Aorta (tissue), 5 donors: ENCODE results near the gene PTPRM. TPM values are rescaled to one million over a fixed set of nuclear protein-coding genes. Genes with fewer than 3 reads are reported as not detected.

Experiments
- ATAC-seq: fragments of 200-7000 bp; cut with Tn5 transposase; one replicate; pipeline ENCODE4 v1.9.1; 2022; ENCODE audit warnings: moderate library complexity; ENCODE audit not compliant: low FRiP score
- DNase-seq, 2 donors: peaks; one replicate each; pipeline ENCODE4 v3.0.0-alpha.2; 2020
- H3K27ac ChIP-seq, 2 donors: one replicate each; pipeline ENCODE4 v1.5.1; 2013; ENCODE audit warnings: low read length in 2 of 2, mild to moderate bottlenecking in 2 of 2, moderate library complexity in 2 of 2, control low read depth in 1 of 2, inconsistent platforms in 1 of 2, low read depth in 1 of 2
- H3K27me3 ChIP-seq, 2 donors: one replicate each; pipeline ENCODE4 v1.6.1; 2013; ENCODE audit warnings: control low read depth in 1 of 2, low read length in 1 of 2, mild to moderate bottlenecking in 1 of 2, moderate library complexity in 1 of 2; ENCODE audit not compliant: insufficient read depth in 2 of 2, control insufficient read depth in 1 of 2
- H3K36me3 ChIP-seq, 2 donors: one replicate each; pipeline ENCODE4 v1.6.1; 2013; ENCODE audit warnings: control low read depth in 1 of 2, low read length in 1 of 2, mild to moderate bottlenecking in 1 of 2; ENCODE audit not compliant: insufficient read depth in 2 of 2, control insufficient read depth in 1 of 2
- H3K4me1 ChIP-seq, 2 donors: one replicate each; pipeline ENCODE4 v1.6.1; 2013; ENCODE audit warnings: low read length in 2 of 2, control low read depth in 1 of 2, mild to moderate bottlenecking in 1 of 2, moderate library complexity in 1 of 2; ENCODE audit not compliant: insufficient read depth in 2 of 2, control insufficient read depth in 1 of 2
- H3K4me3 ChIP-seq, 2 donors: one replicate each; pipeline ENCODE4 v1.5.1; 2013; ENCODE audit warnings: low read length in 2 of 2, control low read depth in 1 of 2, mild to moderate bottlenecking in 1 of 2
- H3K9me3 ChIP-seq: one replicate; pipeline ENCODE4 v1.6.1; 2013; ENCODE audit warnings: mild to moderate bottlenecking, low read length; ENCODE audit not compliant: control insufficient read depth
- WGBS, 2 donors: extraction: QIAGEN DNeasy Blood & Tissue Kit; methylation state at CpG; one replicate each; pipeline ENCODE4 v1.1.7; 2013; 5-methylcytosine and 5-hydroxymethylcytosine counted together
- intact Hi-C, 2 donors: fragments of 100-400 bp; cut with DNase I; formaldehyde crosslinking; loops; one replicate each; pipeline versions ENCODE4 v1.14.2 to v1.15.0; 2022
- polyA plus RNA-seq, 2 donors: library from polyadenylated mRNA; stranded (reverse); fragments of 200-250 nt; gene quantifications; one replicate each; pipeline ENCODE4 v1.2.3, GENCODE V29; 2013
- total RNA-seq, 2 donors: library from RNA; stranded (reverse); fragmentation: NEBNext Ultra II Directional; extraction: Animal tissue kit (Norgen Biotek cat#: 25700); gene quantifications; one replicate each; pipeline ENCODE4 v1.2.1, GENCODE V29; 2021
- donor health status: healthy with polysubstance abuse.
- donor health status: Bipolar disorder and iron deficiency.
- donor health status: DM: no; HTN: no; CAD: no.
- donor health status: DM: no; HTN: no; CAD: no.
- donor health status: DM: yes; HTN: yes; CAD: no.

PTPRM gene
- total and polyA plus RNA-seq, 4 donors: 10.6 to 98.9 (median 65.6) TPM

DNA sequence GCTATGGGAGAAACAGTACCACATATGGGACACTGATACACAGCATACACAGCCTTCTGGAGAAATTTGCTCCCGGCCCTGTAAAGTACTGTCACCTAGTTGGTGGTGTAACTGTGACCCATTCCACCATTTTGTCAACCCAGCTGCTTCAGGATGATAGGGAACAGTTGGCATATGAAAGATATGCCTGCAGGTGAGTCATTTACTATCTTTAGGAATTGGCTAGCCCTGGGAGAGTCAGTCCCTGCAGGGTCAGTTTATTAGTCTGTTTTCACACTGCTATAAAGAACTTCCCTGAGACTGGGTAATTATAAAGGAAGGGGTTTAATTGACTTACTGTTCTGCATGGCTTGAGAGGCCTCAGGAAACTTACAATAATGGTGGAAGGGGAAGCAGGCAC, 30.0 kb upstream of the PTPRM start:
- Histone ChIP-seq H3K9me3 (no peaks in the 10 kb centered on the region), H3K27me3 (no peaks in the 10 kb centered on the region), H3K4me3 (no peak overlapping the region), H3K36me3 (no peaks in the 10 kb centered on the region), H3K4me1 (no peaks in the 10 kb centered on the region), H3K27ac (no peak overlapping the region)
- ATAC-seq: no peak
- no peak for DNase-seq
- 99 to 100% methylated on average over 1 of the region's 1 CpG for WGBS, 2 donors
- intact Hi-C loops: no loop called here

DNA sequence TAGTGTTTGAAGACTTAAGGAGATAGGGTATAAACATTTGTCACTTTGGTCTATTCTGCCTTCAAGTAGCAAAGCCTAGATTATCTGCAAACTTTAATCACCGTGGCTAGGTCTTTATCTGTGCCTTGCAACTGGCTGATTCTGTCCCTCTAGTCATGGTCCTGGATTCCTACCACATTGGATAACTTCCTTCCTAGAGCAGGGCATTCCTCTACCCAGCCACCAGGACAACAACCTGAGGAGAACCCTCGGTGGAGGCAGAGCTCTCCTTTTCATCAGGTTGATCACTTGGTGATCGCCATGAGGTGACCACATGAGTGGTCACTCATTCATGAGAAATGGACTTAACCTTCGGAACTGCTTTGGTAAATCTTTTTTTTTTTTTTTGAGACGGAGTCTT, 25.3 kb upstream of the PTPRM start:
- H3K4me1 ChIP-seq: no peaks in the 10 kb centered on the region
- no peak overlapping the region for H3K4me3 ChIP-seq
- DNase-seq (no peak), ATAC-seq (no peak)
- no peak overlapping the region for H3K27ac ChIP-seq
- no peaks in the 10 kb centered on the region for H3K27me3 ChIP-seq
- intact Hi-C loops: no loop called here
- no peaks in the 10 kb centered on the region for H3K36me3 ChIP-seq
- H3K9me3 ChIP-seq: no peaks in the 10 kb centered on the region
- 87 to 90% methylated on average over 5 of the region's 5 CpGs for WGBS, 2 donors

DNA sequence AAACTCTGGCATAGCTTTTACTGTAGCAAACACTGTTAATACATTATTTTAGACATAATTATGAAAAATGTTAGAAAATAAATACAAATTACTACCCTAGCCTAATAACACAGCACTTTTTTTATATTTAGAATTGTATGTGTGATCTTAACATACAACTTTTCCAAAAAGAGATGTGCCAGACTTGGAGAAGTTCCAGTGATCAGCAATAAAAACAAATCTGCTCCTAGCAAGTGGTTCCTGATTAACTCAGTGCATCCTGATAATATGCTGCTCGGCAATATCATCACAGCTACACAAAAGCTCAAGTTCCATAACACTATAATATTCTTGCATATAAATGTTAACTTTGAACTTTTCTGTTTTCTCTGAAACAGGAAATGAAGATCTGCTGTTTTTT, 22.4 kb upstream of the PTPRM start:
- ATAC-seq (no peak), DNase-seq (no peak)
- no peaks in the 10 kb centered on the region for H3K36me3 ChIP-seq
- intact Hi-C loops: no loop called here
- H3K4me3 ChIP-seq: no peak overlapping the region
- 90 to 94% methylated on average over 1 of the region's 1 CpG for WGBS, 2 donors
- no peaks in the 10 kb centered on the region for H3K4me1 ChIP-seq
- H3K27me3 ChIP-seq: no peaks in the 10 kb centered on the region
- no peak overlapping the region for H3K27ac ChIP-seq
- H3K9me3 ChIP-seq: no peaks in the 10 kb centered on the region

DNA sequence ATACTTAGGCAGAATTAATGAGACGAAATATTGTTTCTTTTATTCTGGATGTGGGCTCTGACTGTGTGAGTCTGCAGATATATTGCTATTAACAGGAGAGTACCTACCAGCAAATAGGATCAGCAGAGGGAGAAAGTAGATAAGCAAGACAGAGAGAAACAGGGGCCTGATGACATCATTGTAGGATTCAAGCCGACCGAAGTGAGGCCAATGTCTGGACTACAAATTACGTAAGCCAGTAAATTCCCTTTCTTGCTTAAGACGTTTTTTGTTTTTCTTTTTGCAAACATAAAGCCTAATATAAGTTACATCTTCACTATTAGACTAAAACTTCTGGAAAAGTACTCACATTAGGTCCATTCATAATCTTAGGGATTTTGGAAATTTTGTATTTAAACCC, 21.4 kb upstream of the PTPRM start:
- Histone ChIP-seq H3K9me3 (no peaks in the 10 kb centered on the region), H3K4me1 (no peaks in the 10 kb centered on the region), H3K4me3 (no peak overlapping the region), H3K27ac (no peak overlapping the region), H3K36me3 (no peaks in the 10 kb centered on the region), H3K27me3 (no peaks in the 10 kb centered on the region)
- intact Hi-C loops: no loop called here
- ATAC-seq (no peak), DNase-seq (no peak)
- 40 to 52% methylated on average over 5 of the region's 5 CpGs for WGBS, 2 donors

DNA sequence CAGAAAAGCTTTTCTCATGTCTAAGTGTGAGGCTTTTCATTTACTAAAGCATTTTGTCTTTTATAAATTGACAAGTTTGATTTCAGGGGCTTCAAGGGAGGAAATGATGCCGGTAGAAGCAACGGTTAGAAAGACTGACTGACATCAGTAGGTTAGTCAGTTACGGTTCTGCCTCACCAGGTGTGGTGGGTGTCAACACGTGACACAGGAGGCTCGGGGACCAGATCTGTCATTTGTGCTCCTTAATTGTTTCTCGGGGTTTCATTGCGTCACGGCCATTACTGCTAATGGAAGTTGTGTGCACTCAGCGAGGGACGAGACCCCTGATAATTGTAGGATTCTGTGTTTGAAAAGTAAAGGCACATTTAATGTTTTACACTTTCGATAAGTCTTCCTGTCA, 18.9 kb upstream of the PTPRM start:
- no peaks in the 10 kb centered on the region for H3K27me3 ChIP-seq
- H3K4me1 ChIP-seq: no peaks in the 10 kb centered on the region
- H3K9me3 ChIP-seq: no peaks in the 10 kb centered on the region
- intact Hi-C loops: no loop called here
- WGBS, 2 donors: 88% methylated on average over 11 of the region's 11 CpGs
- no peak overlapping the region for H3K27ac ChIP-seq
- no peak for ATAC-seq
- no peak for DNase-seq
- H3K36me3 ChIP-seq: no peaks in the 10 kb centered on the region
- H3K4me3 ChIP-seq: no peak overlapping the region

DNA sequence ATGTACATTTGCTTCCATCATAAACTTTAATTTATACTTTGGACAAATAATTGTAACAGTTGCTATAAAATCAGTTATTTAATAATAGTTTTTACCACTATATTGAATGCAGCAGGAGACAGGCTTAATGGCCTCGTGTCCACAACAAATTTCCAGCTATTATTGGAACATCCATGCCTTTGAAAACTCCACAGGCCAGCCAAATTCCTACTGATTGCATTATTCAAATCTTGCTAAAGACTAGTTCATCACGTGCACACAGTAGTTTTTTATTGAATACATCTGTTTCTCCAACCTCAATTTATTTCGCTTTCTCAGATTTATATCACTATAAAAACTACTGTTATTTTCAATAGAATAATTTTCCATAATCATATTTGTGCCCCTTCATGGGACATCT, 18.4 kb upstream of the PTPRM start:
- Histone ChIP-seq H3K4me1 (no peaks in the 10 kb centered on the region), H3K27ac (no peak overlapping the region), H3K4me3 (no peak overlapping the region), H3K27me3 (no peaks in the 10 kb centered on the region), H3K9me3 (no peaks in the 10 kb centered on the region), H3K36me3 (no peaks in the 10 kb centered on the region)
- no peak for ATAC-seq
- no peak for DNase-seq
- 79 to 81% methylated on average over 3 of the region's 3 CpGs for WGBS, 2 donors
- intact Hi-C loops: no loop called here

DNA sequence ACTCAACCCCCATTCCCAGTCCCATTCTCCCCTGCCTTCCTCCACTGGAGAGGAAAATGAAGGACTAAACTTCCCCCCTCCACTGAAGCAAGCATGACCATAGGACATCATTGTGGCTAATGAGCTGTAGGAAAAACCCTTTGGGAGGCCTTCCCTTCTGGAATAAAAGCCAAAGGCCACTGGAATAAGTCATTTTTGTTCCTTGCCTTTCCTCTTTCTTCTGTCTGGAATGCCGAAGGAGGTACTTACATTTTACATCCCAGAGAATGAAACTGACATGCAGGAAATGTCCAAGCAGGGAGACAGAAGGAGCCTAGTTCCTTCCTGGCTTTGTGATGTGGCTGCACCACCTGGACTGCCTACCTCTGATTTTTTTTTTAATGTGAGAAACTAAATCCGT, 9.1 kb upstream of the PTPRM start:
- Histone ChIP-seq H3K4me1 (no peaks in the 10 kb centered on the region), H3K4me3 (no peak overlapping the region), H3K9me3 (no peaks in the 10 kb centered on the region), H3K36me3 (no peaks in the 10 kb centered on the region), H3K27me3 (no peaks in the 10 kb centered on the region), H3K27ac (no peak overlapping the region)
- intact Hi-C loops: loop anchor here in 1 of 2 donors (10.0 kb wide), 1 partner anchor 263 kb away; no protein-coding TSS in a partner anchor
- ATAC-seq (no peak), DNase-seq (no peak)
- 81 to 89% methylated on average over 2 of the region's 2 CpGs for WGBS, 2 donors

DNA sequence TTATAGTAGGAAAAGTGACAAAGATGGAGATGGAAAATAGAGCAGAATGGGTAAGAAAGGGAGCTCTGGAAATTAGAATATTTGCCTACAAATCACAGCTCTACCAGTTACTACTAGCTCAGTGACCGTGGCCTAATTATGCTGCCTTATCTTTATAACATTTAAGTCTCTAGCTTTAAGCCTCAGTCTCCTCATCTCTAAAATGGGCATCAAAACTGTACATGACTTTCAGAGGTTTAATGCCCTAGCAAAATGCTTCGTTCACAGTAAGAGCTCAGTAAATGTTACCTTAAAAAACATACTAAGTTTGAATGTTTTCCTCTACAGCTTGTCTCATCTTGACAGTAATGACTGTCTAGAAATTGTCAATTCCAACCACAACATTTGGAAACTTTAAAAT, 8.3 kb upstream of the PTPRM start:
- intact Hi-C loops: loop anchor here in 1 of 2 donors (10.0 kb wide), 1 partner anchor 264 kb away; no protein-coding TSS in a partner anchor
- Histone ChIP-seq H3K27me3 (no peaks in the 10 kb centered on the region), H3K36me3 (no peaks in the 10 kb centered on the region), H3K4me1 (no peaks in the 10 kb centered on the region), H3K27ac (no peak overlapping the region), H3K4me3 (no peak overlapping the region), H3K9me3 (no peaks in the 10 kb centered on the region)
- no peak for ATAC-seq
- no peak for DNase-seq
- WGBS, 2 donors: 95 to 100% methylated on average over 2 of the region's 2 CpGs

DNA sequence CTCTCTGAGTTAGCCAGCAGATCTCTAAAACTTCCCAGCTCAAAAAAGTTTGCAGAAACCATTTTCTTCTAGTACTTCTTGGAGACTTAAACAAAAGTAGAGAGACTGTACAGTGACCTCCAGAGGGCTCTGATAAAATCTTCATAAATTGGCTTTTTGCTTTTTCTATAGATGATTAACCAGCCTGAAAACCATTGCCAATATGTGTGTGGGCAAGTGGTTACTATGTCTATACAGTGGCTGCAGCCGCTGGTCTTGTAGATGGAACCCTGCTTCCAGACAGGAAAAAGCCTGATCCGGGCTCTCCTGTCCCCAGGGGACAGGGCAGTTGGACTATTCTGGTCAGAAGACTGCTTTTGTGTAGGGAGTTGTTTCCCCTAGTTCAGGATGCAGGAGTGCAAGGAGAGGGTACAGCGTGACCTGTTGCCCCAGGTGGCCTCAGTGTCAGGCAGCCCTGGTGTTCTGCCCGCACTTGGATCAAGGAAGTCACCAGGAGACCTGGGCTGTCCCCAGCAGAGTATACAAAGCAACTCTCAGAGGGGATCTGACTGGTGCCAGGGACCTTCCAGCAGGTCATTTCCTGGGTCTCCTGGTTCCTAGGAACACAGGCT, 7.3 kb upstream of the PTPRM start:
- intact Hi-C loops: loop anchor here in 1 of 2 donors (10.0 kb wide), 1 partner anchor 265 kb away; no protein-coding TSS in a partner anchor
- DNase-seq: no peak
- Histone ChIP-seq H3K27ac (no peak overlapping the region), H3K4me3 (no peak overlapping the region), H3K9me3 (no peaks in the 10 kb centered on the region), H3K27me3 (no peaks in the 10 kb centered on the region), H3K36me3 (no peaks in the 10 kb centered on the region), H3K4me1 (no peaks in the 10 kb centered on the region)
- WGBS, 2 donors: 83 to 89% methylated on average over 4 of the region's 4 CpGs
- ATAC-seq: no peak
